Measurements from ENCODE around the gene GSTO1.
A peak's percentile ranks its signal among the peaks of the same experiment; 100 is the strongest.
"Not testable (repeated sequence)": the region's sequence is repeated elsewhere in the genome, so short reads cannot be mapped to it uniquely, and the experiment has no call there.

GSTO1 gene

DNA sequence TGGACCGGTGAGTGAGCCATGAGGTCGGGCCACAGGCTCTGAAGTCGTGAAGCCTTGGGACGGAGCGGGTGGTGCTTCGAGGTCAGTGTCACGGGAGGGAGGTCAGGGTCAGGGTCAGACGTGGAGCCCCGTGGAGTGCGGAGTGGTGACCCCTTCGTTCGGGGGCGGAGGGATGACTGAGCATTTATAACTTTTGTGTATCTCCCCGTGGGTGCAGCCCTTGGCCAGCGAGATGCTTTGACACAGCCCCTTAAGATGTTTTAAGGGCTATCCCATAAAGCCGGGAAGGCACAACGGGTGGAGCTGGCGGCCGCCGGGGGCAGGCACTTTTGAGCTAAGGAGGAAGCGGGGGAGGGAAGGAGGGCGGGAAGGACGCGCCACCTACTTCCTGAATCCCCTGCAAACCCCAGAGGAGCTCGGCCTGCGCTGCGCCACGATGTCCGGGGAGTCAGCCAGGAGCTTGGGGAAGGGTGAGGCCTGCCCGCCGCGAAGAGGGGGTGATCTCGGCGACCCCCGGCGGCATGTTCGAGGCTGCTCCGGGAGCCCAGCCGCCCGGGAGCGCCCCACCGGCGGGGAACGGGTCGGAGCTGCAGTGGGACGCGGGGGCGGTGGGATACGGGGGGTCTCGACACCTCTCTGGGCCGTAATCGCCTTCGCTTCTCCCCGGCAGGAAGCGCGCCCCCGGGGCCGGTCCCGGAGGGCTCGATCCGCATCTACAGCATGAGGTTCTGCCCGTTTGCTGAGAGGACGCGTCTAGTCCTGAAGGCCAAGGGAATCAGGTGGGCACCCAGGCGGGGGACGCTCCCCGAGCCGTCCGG, at the start of gene GSTO1:
Gene GSTO1 (plus strand): TSS at position 400 of the 818 bp plus-strand sequence. CDS start 37 bp downstream, at position 437.
- DNase-seq (ENCODE audit: low read depth in 2 of 2, low spot score in 1 of 2) = peak in 1 of 2 donors; percentile 29

DNA sequence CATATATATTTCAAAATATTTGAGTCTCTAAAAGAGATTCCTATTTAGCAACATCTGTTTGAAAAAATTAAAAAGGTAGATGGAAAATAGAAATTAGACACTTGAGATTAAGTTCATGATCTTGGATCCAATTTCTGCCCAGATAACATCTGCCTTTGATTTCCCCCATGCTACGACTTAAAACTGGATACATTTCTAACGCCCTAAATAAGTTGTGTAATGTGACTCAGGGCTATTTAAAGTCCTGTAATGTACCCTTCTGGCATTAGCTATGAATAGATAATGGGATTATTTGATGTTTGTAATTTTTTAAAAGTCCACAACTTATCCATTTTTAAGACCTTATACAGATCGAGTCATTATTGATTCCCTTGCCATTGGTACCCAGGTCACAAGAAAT, 46.0 kb upstream of the GSTO1 start:
- no peak for DNase-seq (ENCODE audit: low read depth in 2 of 2, low spot score in 1 of 2)

DNA sequence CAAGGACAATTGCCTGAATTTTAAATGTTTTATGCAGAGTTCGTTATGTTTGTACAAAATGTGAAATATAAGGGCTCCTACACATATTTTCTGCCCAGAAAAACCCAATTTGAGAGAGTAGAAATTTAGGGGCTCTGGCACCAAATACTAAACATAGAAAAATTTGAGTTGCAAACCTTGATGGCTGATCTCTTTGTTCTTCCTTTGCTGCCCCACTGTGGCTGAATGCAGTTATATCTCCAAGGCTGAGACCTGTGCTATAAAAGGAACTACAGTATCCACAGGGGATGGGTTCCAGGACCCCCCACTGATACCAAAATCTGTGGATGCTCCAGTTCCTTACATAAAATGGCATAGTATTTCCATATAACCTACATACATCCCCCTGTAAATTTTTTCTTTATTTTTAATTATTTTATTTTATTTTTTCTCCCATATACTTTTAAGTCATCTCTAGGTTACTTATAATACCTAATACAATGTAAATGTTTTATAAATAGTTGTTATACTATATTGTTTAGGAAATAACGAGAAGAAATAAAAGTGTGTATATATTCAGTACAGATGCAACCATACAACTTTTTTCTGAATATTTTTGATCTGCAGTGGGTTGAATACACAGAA, 45.0 kb upstream of the GSTO1 start:
- DNase-seq (ENCODE audit: low read depth in 2 of 2, low spot score in 1 of 2) = no peak

DNA sequence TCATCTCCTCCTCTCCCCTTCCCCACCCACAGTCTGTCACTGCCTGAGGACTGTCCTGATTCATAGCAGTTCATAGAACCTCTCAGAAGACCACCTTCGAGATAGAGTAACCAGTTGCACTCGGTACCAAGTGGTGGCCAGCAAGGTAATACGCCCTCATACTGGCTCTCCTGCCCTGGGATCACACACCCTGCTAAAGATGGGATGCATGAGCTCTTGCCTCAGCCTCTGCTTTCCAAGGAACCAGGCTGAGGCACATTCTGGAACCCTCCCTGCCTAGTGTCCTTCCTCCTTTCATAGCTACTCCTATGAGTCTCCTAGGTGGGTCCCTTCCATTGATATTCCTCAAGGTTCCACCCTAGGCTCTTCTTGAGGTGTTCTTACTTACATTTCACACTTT, 38.1 kb upstream of the GSTO1 start:
- DNase-seq (ENCODE audit: low read depth in 2 of 2, low spot score in 1 of 2) = no peak

DNA sequence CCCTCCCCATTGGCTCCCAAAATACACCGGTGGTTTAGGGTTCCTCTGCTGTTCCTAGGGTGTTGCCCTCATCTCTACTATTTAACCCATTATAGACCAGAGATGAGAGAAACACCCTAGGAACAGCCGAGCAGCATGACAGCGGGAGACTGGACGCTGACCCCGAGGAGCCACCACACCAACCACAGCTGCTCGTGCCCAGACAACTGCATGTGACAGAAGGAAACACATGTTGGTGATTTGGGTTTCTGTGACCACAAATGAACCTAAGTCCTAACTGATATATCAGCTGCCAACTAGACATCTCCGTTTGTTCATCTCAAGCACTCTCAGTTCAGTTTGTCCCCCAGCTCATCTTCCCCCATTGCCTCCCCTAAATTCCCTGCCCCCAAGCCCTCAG, 35.9 kb upstream of the GSTO1 start:
- DNase-seq (ENCODE audit: low read depth in 2 of 2, low spot score in 1 of 2) = no peak

DNA sequence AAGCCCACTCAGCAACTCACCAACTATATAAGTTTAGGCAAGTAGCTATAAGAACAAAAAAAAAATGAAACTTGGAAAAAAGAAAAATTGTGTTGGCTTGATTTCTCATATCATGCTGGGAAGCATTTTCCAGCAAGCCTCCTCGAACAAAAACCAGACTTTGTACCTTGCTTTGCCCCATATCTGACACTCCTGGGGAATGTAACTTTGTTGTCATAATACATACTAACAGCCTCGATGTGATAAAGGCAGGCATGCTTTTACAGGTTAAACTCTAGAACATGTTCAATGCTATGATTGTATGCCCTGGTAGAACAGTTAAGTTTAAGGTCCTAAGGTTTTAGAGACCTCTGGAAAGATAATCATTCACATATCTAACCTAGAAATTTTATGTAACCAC, 34.2 kb upstream of the GSTO1 start:
- DNase-seq (ENCODE audit: low read depth in 2 of 2, low spot score in 1 of 2) = no peak

DNA sequence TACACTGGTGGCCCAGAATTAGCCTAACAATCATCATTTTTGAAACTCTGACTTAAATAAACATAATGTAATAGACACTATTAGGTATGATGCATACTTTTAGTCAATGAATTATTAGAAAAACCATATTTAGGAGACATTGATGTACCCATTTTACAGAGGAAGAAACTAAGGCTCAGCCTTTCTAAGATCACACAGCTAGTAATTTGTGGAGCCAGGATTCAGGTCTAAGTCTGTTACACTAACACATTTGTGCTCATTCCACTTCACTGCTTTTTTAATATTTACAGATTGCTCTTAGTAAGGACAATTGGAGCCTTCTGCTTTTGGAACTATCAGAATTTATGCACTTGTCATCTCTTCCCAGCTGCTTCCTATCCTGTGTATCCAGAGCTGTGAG, 31.4 kb upstream of the GSTO1 start:
- no peak for DNase-seq (ENCODE audit: low read depth in 2 of 2, low spot score in 1 of 2)

DNA sequence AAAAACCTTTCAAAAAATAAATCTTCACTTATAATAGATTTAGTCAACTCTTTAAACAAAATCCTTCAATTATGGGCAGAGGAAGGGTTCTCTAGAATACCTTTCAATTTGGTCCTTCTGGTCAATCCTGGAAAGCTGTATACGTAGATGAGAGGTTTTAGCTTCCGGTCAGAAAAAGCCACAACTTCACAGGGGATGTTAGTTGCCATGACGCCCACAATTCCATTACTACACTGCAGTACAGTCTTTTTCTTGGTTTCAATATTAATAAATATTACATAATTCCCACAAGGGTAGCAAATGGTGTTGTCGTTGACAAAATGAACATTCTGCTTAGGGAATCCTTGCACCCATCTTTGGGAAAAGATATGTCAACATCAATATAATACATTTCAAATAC, 24.2 kb upstream of the GSTO1 start:
- DNase-seq (ENCODE audit: low read depth in 2 of 2, low spot score in 1 of 2) = no peak

DNA sequence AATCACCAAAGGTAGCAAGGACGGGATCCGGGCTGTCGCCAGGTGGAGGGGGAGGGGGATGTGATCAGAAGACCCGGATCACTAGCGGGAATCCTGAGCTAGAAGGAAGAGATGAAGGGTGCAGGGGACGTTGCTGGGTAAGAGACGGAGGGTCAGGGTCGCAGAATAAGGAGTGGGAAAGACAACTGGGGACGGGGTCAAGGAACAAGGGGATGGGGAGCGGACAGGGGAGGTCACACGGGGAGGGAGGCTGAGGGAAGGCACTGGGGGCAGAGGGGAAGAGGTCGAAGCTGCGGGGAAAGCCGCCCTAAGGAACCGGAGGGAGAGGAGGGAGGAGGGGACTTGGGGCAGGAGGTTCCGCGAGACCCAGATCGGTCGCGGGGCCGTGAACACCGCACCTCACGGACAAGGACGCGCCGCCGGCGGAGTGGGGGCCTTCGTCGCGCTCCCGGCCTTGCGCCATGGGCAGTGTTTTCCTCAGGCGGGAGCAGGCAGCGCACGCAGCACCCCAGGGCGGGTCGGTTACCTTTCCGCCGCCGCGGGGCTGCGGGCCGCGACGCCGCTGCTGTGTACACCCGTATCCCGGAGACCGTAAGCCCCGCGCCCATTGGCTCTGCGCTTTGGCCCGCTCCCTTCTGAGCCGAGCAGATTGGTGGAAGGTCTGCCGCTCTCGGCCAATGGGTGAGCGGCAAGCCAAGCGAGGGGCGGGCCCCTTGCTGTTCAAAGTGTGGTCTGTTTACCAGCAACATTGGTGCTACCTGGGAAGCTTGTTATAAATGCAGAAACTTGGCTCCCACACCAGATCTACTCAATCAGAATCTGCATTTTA, 22.7 kb upstream of the GSTO1 start, which contains the start of gene CFAP43:
Gene CFAP43 (minus strand): TSS at position 581 of the 829 bp plus-strand sequence. CDS start 118 bp downstream, at position 463.
- peak; percentile 99 for DNase-seq (ENCODE audit: low read depth in 2 of 2, low spot score in 1 of 2)

DNA sequence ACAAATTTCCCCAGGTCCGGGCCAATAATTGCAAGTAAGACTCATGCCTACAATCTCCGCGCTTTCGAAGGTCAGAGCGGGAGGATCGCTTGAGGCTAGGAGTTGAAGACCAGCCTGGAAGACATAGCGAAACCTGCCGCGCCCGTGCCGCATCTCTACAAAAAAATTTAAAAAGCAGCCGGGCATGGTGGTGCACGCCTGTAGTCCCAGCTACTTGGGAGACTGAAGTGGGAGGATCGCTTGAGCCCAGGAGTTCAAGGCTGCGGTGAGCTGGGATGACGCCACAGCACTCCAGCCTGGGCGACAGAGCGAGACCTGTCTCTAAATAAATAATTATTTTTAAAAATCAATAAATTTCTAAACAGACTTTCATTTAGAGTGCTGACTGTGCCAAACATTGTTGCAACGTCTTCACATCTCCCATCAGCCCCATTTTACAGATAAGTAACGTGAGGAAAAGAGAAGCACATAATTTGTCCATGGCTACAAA, 22.0 kb upstream of the GSTO1 start:
- no peak for DNase-seq (ENCODE audit: low read depth in 2 of 2, low spot score in 1 of 2)

DNA sequence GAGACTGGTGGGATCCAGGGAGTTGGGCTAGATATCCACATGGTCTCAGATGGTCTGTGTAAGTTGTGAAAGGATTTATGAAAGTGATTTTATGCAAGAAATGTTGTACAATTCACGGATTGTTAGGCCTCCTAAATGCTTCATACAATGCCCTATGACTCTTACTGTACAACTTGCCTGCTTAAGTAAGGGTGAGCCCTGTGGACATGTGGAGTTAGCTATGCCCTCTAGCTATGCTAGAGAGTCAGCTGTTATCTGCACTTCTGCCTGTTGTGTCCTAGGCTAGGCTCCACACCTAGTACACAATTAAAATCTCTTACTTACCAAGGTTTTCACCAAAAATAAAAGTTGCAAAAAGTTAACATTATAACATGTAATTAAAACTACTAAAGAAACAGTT, 20.9 kb upstream of the GSTO1 start:
- DNase-seq (ENCODE audit: low read depth in 2 of 2, low spot score in 1 of 2) = no peak

DNA sequence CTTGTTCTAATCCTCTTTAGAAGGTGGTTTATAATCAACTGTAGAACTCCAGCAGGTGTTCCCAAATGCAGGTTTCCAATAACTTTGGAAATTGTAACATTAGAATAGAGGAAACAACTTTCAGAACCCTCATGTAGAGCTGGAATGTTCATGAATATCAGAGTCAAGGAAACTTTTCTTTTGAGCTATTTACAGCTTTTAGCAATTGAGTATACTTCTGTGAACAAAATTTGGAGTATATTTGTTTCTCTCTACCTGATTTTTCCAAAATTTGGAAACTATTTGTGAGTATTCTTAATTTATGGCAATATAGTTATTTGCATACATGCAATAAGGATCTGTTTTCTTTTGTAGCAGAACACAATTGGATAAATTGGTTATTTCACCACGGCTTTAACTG, 19.8 kb upstream of the GSTO1 start:
- no peak for DNase-seq (ENCODE audit: low read depth in 2 of 2, low spot score in 1 of 2)

DNA sequence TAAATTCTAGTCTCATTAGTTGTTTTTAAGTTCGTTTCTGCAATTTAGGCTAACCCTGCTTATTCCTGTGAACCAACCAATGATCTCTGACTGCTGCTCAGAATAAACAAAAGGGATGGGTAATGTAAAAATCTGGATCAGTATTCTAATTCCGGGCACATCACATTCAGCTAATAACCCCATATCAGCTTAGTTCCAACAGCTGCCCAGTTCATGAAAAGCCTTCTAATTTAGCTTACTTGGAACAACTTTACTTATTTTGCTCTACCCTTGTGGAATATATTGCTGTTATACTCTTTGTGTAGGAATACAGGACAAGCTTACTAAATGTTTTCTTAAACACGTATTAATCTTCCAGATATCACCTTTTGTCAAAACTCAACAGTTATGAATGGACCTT, 18.9 kb upstream of the GSTO1 start:
- no peak for DNase-seq (ENCODE audit: low read depth in 2 of 2, low spot score in 1 of 2)

DNA sequence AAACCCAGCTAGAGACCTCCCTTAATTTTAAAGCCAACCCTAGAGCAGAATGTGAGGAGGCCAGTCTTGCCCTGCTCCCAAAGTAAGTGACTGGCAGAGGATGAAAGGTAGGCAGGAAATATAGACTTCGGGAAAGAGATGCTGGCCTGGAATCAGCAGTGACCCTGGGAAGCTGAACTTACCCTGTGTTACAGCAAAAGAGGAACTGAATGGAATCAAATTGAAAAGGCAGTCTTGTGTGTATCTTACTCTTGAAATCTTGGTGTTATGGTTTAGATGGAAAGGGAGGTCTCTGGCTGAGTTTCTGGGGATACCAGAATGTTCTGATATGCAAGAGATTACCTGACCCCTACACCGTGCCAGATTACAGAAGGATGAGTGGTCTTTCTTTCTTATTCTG, 14.6 kb upstream of the GSTO1 start:
- no peak for DNase-seq (ENCODE audit: low read depth in 2 of 2, low spot score in 1 of 2)

DNA sequence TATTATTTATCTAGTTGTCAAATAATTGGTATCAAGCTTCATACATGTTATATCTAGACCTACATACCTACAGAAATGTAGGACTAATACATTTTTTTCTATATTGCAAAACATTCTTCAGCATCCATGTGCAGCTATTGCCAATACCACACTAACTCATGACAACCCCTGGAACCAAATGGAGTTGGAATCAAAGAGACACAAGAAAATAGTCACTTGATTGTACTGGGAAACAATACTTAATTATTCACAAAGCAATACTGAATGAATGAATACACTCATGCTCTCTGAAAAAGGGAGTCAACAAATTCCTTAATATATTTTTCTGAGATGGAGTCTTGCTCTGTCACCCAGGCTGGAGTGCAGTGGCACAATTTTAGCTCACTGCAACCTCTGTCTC, 12.1 kb upstream of the GSTO1 start:
- DNase-seq (ENCODE audit: low read depth in 2 of 2, low spot score in 1 of 2) = no peak

DNA sequence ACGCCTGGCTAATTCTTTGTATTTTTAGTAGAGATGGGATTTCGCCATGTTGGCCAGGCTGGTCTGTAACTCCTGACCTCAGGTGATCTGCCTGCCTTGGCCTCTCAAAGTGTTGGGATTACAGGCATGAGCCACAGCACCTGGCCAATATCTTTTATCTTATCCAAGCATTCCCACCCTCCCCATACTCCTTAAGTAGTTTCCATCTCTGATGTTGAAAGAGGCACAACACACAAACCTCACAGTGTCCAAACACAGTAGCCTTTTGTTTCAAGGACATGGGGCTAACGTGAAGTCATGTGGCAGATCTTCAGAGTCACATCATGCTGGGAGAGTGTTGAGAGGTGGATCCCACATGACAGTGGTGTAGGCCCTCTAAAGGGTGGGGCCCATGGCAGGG, 11.7 kb upstream of the GSTO1 start:
- not testable (repeated sequence) for DNase-seq (ENCODE audit: low read depth in 2 of 2, low spot score in 1 of 2)

DNA sequence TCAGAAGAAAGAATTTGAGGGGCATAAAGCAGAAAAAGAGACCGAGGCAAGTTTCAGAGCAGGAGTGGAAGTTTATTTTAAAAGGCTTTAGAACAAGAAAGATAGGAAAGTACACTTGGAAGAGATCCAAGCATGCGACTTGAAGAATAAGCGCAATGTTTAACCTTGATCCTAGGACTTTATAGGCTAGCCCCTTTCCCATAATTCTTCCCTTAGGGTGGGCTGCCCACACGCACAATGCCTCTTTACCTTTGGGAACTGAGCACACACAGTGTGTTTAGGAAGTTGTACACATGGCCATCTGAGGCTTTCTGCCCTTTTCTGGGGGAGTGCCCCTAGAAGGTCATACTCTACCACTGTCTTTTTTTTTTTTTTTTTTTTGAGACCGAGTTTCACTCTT, 11.2 kb upstream of the GSTO1 start:
- no peak for DNase-seq (ENCODE audit: low read depth in 2 of 2, low spot score in 1 of 2)

DNA sequence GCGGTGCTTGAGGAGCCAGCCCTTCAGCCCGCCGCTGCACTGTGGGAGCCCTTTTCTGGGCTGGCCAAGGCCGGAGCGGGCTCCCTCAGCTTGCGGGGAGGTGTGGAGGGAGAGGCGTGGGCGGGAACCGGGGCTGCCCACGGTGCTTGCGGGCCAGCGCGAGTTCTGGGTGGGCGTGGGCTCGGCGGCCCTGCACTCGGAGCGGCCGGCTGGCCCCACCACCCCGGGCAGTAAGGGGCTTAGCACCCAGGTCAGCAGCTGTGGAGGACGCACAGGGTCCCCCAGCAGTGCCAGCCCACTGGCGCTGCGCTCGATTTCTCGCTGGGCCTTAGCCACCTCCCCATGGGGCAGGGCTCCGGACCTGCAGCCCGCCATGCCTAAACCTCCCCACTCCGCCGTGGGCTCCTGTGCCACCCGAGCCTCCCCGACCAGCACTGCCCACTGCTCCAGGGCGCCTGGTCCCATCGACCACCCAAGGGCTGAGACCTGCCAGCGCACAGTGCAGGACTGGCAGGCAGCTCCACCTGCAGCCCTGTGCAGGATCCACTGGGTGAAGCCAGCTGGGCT, 9.5 kb upstream of the GSTO1 start:
- DNase-seq (ENCODE audit: low read depth in 2 of 2, low spot score in 1 of 2) = no peak

DNA sequence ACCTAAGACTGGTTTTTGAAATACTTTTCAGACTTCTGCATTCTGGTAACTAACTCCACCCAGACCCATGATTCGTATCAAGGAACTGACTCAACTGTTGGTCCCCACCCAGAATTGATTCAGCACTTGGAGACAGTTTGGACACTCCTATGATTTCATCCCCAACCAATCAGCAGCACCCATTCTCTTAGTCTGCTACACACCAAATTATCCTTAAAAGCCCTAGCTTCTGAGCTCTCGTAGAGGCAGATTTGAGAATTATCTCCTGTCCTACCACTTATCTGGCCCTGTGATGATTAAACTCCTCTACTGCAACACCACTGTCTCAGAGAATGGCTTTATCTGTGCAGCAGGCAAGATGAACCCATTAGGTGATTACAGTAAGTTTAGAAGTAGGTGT, 7.7 kb upstream of the GSTO1 start:
- DNase-seq (ENCODE audit: low read depth in 2 of 2, low spot score in 1 of 2) = no peak

DNA sequence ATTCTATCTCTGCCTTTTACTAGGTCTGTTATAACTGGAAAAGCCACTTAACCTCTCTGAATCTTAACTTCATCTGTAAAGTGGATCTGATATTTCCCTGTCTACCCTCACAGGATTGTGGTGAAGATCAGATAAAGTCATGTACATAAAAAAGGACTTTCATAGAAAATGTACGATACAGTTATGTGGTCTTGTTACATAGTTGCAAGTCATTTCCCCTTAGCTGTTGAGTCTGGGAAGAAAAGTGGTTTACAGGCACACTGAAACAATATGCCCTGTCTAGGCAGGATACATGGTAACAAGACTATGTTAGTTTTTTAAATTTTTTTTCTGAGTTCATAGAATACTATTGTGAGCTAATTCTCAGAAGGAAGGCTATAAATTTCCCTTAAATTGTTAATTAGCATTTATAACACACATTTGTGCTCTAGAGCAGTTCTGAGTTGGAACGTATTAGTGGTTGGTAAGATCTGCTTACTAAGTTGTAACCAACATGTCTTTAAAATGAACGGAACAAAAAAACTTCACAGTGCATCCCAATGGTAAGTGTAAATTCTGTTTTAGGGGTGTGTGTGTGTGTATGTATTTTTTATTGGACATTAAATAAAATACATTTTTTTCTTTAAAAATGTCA, 7.1 kb upstream of the GSTO1 start:
- no peak for DNase-seq (ENCODE audit: low read depth in 2 of 2, low spot score in 1 of 2)

DNA sequence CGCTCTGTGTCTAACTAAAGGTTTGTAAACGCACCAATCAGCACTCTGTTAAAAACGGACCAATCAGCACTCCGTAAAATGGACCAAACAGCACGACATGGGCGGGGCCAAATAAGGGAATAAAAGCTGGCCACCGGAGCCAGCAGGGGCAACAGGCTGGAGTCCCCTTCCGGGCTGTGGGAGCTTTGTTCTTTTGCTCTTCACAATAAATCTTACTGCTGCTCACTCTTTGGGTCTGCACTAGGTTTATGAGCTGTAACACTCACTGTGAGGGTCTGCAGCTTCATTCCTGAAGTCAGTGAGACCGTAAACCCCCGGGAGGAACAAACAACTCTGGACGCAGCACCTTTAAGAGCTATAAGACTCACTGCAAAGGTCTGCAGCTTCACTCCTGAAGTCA, 5.8 kb upstream of the GSTO1 start:
- DNase-seq (ENCODE audit: low read depth in 2 of 2, low spot score in 1 of 2) = not testable (repeated sequence)

Measured in stimulated activated CD8-positive, alpha-beta memory T cell treated with anti-CD3 and anti-CD28 coated beads, Interleukin-4, amount 100 ng/mL, for 1 hour (primary cell).